T47D (cell line): ENCODE measurements around the gene DBNDD1.

Experiments used
- DNase-seq, 2 experiments: peaks; one replicate each; pipeline versions ENCODE4 v3.0.0 to v3.0.0-alpha.2; 2011 to 2012; ENCODE audit warnings: low read depth in 1 of 2, low spot score in 1 of 2
- JUND ChIP-seq: IDR thresholded peaks from 2 replicates; pipeline ENCODE4 v1.6.1; 2012; ENCODE audit warnings: low read depth
- in situ Hi-C: cut with HindIII; loops from 2 replicates; pipeline ENCODE4 v1.10.0; 2016; ENCODE audit warnings: low sequenced_read_pairs, low pct_unique_long_range_greater_than_20kb

DBNDD1 gene

GRCh38 chr16:89957216-89957785 lies 62.0 kb downstream of the DBNDD1 start:
- TF ChIP-seq JUND, result no peak
- DNase-seq, result no peak
- in situ Hi-C loops, result no loop called here

- in situ Hi-C loops, result no loop called here
- TF ChIP-seq JUND, result no peak
- no peak for DNase-seq
Observed at GRCh38 chr16:89956505-89957215, 62.6 kb downstream of the DBNDD1 start.

- no peak for TF ChIP-seq JUND
Observed at GRCh38 chr16:89955001-89955685, 64.1 kb downstream of the DBNDD1 start.

More at GRCh38 chr16:89955001-89955685, 64.1 kb downstream of the DBNDD1 start:
- DNase-seq, result no peak
- in situ Hi-C loops, result no loop called here
